Upper lobe of right lung (tissue), 1 donor: Measurements from ENCODE around the gene ELL. TPM values are rescaled to one million over a fixed set of nuclear protein-coding genes. Genes with fewer than 3 reads are reported as not detected.
A peak's percentile ranks its signal among the peaks of the same experiment; 100 is the strongest.

Experiments
- ATAC-seq: fragments of 200-7000 bp; cut with Tn5 transposase; one replicate; pipeline ENCODE4 v1.9.1; 2020; ENCODE audit warnings: mild to moderate bottlenecking, moderate library complexity
- DNase-seq: peaks from one replicate; pipeline ENCODE4 v3.0.0-alpha.2; 2020
- H3K27ac ChIP-seq: fragments of 200-600 bp; one replicate; pipeline ENCODE4 v1.8.0; 2022
- H3K27me3 ChIP-seq: fragments of 200-600 bp; one replicate; pipeline ENCODE4 v1.8.0; 2022; ENCODE audit warnings: mild to moderate bottlenecking
- H3K36me3 ChIP-seq: fragments of 200-600 bp; one replicate; pipeline ENCODE4 v1.8.0; 2022
- H3K4me1 ChIP-seq: fragments of 200-600 bp; one replicate; pipeline ENCODE4 v1.8.0; 2022
- H3K4me3 ChIP-seq: fragments of 200-600 bp; one replicate; pipeline ENCODE4 v1.8.0; 2022; ENCODE audit warnings: mild to moderate bottlenecking
- H3K9me3 ChIP-seq: fragments of 200-600 bp; one replicate; pipeline ENCODE4 v1.8.0; 2022
- CTCF ChIP-seq: fragments of 200-600 bp; IDR thresholded peaks from one replicate; pipeline ENCODE4 v1.8.0; 2022; ENCODE audit warnings: antibody characterized with exemption
- intact Hi-C: fragments of 100-400 bp; cut with DNase I; formaldehyde crosslinking; loops from one replicate; pipeline ENCODE4 v1.11.0; 2022
- total RNA-seq: library from RNA; stranded (reverse); fragmentation: NEBNext Ultra II Directional; extraction: Animal tissue kit (Norgen Biotek cat#: 25700); gene quantifications from one replicate; pipeline ENCODE4 v1.2.1, GENCODE V29; 2021
- donor health status: DM: no; HTN: yes; CAD: no; lungs with severe emphysema.

ELL gene
- total RNA-seq, 1 donor from 2014 or later, result 17.7 TPM

GRCh38 chr19:18493440-18494266, 28.2 kb downstream of the ELL start:
- Histone ChIP-seq H3K9me3 (no peaks in the 10 kb centered on the region), H3K4me3 (no peak overlapping the region), H3K27me3 (no peaks in the 10 kb centered on the region), H3K27ac (peak overlapping the region; percentile 78), H3K4me1 (peaks cover 83% of the 10 kb centered on the region), H3K36me3 (no peaks in the 10 kb centered on the region)
- intact Hi-C loops, result no loop called here
- no peak for TF ChIP-seq CTCF
- ATAC-seq (peak; percentile 7), DNase-seq (no peak)

GRCh38 chr19:18491995-18492953, 29.6 kb downstream of the ELL start:
- Histone ChIP-seq H3K4me1 (peaks cover 87% of the 10 kb centered on the region), H3K9me3 (no peaks in the 10 kb centered on the region)
- ATAC-seq, result no peak

GRCh38 chr19:18490728-18491127, 31.1 kb downstream of the ELL start:
- DNase-seq, result no peak
- ATAC-seq, result no peak
- intact Hi-C loops, result no loop called here
- Histone ChIP-seq H3K36me3 (no peaks in the 10 kb centered on the region), H3K4me3 (no peak overlapping the region), H3K4me1 (peaks cover 87% of the 10 kb centered on the region), H3K27ac (no peak overlapping the region), H3K27me3 (no peaks in the 10 kb centered on the region), H3K9me3 (no peaks in the 10 kb centered on the region)
- no peak for TF ChIP-seq CTCF

More at GRCh38 chr19:18491995-18492953, 29.6 kb downstream of the ELL start:
- Histone ChIP-seq H3K27me3 (no peaks in the 10 kb centered on the region), H3K27ac (peak overlapping the region; percentile 78), H3K36me3 (no peaks in the 10 kb centered on the region), H3K4me3 (no peak overlapping the region)
- intact Hi-C loops, result no loop called here
- no peak for TF ChIP-seq CTCF
- no peak for DNase-seq

- intact Hi-C loops, result no loop called here
- H3K27ac ChIP-seq, result no peak overlapping the region
- H3K27me3 ChIP-seq, result no peaks in the 10 kb centered on the region
- TF ChIP-seq CTCF, result no peak
- no peaks in the 10 kb centered on the region for H3K9me3 ChIP-seq
- ATAC-seq (no peak), DNase-seq (no peak)
- H3K4me3 ChIP-seq, result no peak overlapping the region
- no peaks in the 10 kb centered on the region for H3K36me3 ChIP-seq
- H3K4me1 ChIP-seq, result peaks cover 84% of the 10 kb centered on the region
These were observed 32.2 kb downstream of the ELL start for GRCh38 chr19:18489627-18490184.

GRCh38 chr19:18488838-18489626, 32.8 kb downstream of the ELL start:
- no peaks in the 10 kb centered on the region for H3K36me3 ChIP-seq
- no peak overlapping the region for H3K27ac ChIP-seq
- DNase-seq (no peak), ATAC-seq (peak; percentile 40)
- intact Hi-C loops, result no loop called here
- H3K4me3 ChIP-seq, result no peak overlapping the region
- H3K9me3 ChIP-seq, result no peaks in the 10 kb centered on the region
- TF ChIP-seq CTCF, result peak; percentile 9
- peaks cover 85% of the 10 kb centered on the region for H3K4me1 ChIP-seq
- no peaks in the 10 kb centered on the region for H3K27me3 ChIP-seq
